Panc1 (cell line): ENCODE results near the gene VSX2. TPM values are rescaled to one million over a fixed set of nuclear protein-coding genes. Genes with fewer than 3 reads are reported as not detected.

Experiments
- ATAC-seq: fragments of 200-7000 bp; cut with Tn5 transposase; 2 replicates; pipeline ENCODE4 v1.9.1; 2020; ENCODE audit warnings: mild to moderate bottlenecking, moderate library complexity
- BruUV-seq: library from RNA; stranded (reverse); fragments of 400-500 nt; replicated peaks from 2 replicates; lab custom pipeline; 2021; lab: Mats Ljungman, UMichigan
- CTCF ChIA-PET: fragments of 300-600 bp; sonication (Branson Sonifier 250); formaldehyde crosslinking; loops from one replicate; lab custom pipeline; 2022; ENCODE audit warnings: antibody characterized with exemption; lab: Charles Lee
- POLR2A ChIA-PET: fragments of 300-600 bp; sonication (Branson Sonifier 250); formaldehyde crosslinking; loops from one replicate; lab custom pipeline; 2022; ENCODE audit warnings: antibody characterized with exemption; lab: Charles Lee
- DNase-seq: peaks from one replicate; pipeline ENCODE4 v3.0.0-alpha.2; 2010; ENCODE audit warnings: low read depth, low spot score
- H3K27ac ChIP-seq: 2 replicates; pipeline ENCODE4 v1.5.1; 2011; ENCODE audit warnings: mild to moderate bottlenecking, low read length, inconsistent platforms
- H3K27me3 ChIP-seq: fragments of 200-500 bp; sonication (Bioruptor generic); 2 replicates; pipeline ENCODE4 v1.6.0; 2014; ENCODE audit warnings: low read length, inconsistent platforms; ENCODE audit not compliant: control insufficient read depth, insufficient read depth
- H3K36me3 ChIP-seq: fragments of 200-500 bp; sonication (Bioruptor generic); 2 replicates; pipeline ENCODE4 v1.5.1; 2014; ENCODE audit warnings: inconsistent platforms, mild to moderate bottlenecking, low read length, moderate library complexity; ENCODE audit not compliant: control insufficient read depth, insufficient read depth
- H3K4me1 ChIP-seq: 2 replicates; pipeline ENCODE4 v1.5.1; 2011; ENCODE audit warnings: inconsistent platforms, mild to moderate bottlenecking, low read length, moderate library complexity; ENCODE audit not compliant: control insufficient read depth, insufficient read depth
- H3K4me3 ChIP-seq, 2 experiments: 2 replicates each; pipeline ENCODE4 v1.5.1; 2011 to 2012; ENCODE audit warnings: low read depth in 2 of 2, low read length in 2 of 2, mild to moderate bottlenecking in 2 of 2, inconsistent platforms in 1 of 2, moderate library complexity in 1 of 2
- H3K9me3 ChIP-seq: fragments of 200-500 bp; sonication (Bioruptor generic); 2 replicates; pipeline ENCODE4 v1.5.1; 2014; ENCODE audit warnings: low read depth, mild to moderate bottlenecking, inconsistent platforms, low read length, moderate library complexity; ENCODE audit not compliant: control insufficient read depth, insufficient read depth
- CTCF ChIP-seq: fragments of 450-650 bp; IDR thresholded peaks from 2 replicates; pipeline ENCODE4 v1.5.1; 2017; ENCODE audit warnings: mild to moderate bottlenecking
- POLR2AphosphoS5 ChIP-seq: IDR thresholded peaks from 2 replicates; pipeline ENCODE4 v1.6.1; 2012; ENCODE audit warnings: mild to moderate bottlenecking, low read depth, low read length, moderate library complexity
- REST ChIP-seq, 2 experiments: IDR thresholded peaks; 2 replicates each; pipeline ENCODE4 v1.6.1; 2011 to 2012; ENCODE audit warnings: low read depth in 2 of 2, control low read depth in 1 of 2, low read length in 1 of 2, mild to moderate bottlenecking in 1 of 2, moderate library complexity in 1 of 2; ENCODE audit not compliant: insufficient read depth in 1 of 2
- SIN3A ChIP-seq: IDR thresholded peaks from 2 replicates; pipeline ENCODE4 v1.6.1; 2012; ENCODE audit warnings: low read depth, mild to moderate bottlenecking, low read length, moderate library complexity, borderline replicate concordance; ENCODE audit not compliant: insufficient read depth
- TCF7L2 ChIP-seq: IDR thresholded peaks from 2 replicates; pipeline ENCODE4 v1.6.1; 2011; ENCODE audit warnings: mild to moderate bottlenecking, low read depth, low read length, inconsistent platforms
- in situ Hi-C: cut with HindIII; loops from 2 replicates; pipeline ENCODE4 v1.10.0; 2016; ENCODE audit warnings: low sequenced_read_pairs, low pct_unique_long_range_greater_than_20kb
- intact Hi-C: fragments of 100-400 bp; cut with micrococcal nuclease; formaldehyde crosslinking; loops from one replicate; pipeline ENCODE4 v1.10.0; 2022; ENCODE audit not compliant: unreplicated experiment
- total RNA-seq: library from RNA; stranded (reverse); gene quantifications from one replicate; pipeline ENCODE4 v1.2.1, GENCODE V29; 2021; ENCODE audit not compliant: unreplicated experiment

The VSX2 gene
- total RNA-seq, 1 experiment from 2014 or later: not detected

GRCh38 chr14:74278080-74278479 is 38.8 kb downstream of the VSX2 start:
- in situ Hi-C loops (no loop called here), intact Hi-C loops (no loop called here)
- no peaks in the 10 kb centered on the region for H3K27me3 ChIP-seq
- ATAC-seq (no peak), DNase-seq (no peak)
- ChIA-PET POLR2A (interaction anchor here (0.5 kb wide), 1 partner anchor 182 kb away, joined by 3 read pairs; no protein-coding TSS in a partner anchor), CTCF (interaction anchor here (0.6 to 0.7 kb wide), 2 partner anchors 10 to 27 kb away, joined by 3 to 5 read pairs; no protein-coding TSS in a partner anchor)
- no peak overlapping the region for H3K27ac ChIP-seq
- H3K9me3 ChIP-seq: no peaks in the 10 kb centered on the region
- no peak overlapping the region for H3K4me3 ChIP-seq
- H3K4me1 ChIP-seq: no peaks in the 10 kb centered on the region
- no peaks in the 10 kb centered on the region for H3K36me3 ChIP-seq
- no TSS peak for BruUV-seq
- no peak for TF ChIP-seq CTCF
- no peak for TF ChIP-seq TCF7L2
- TF ChIP-seq REST (IDR thresholded peaks at IDR 0.05; ENCODE audit: insufficient read depth in 1 of 2, low read depth in 2 of 2, low read length in 1 of 2): no peak
- no peak for TF ChIP-seq POLR2AphosphoS5
- TF ChIP-seq SIN3A: no peak

GRCh38 chr14:74281069-74281468 is 41.8 kb downstream of the VSX2 start:
- ATAC-seq (no peak), DNase-seq (no peak)
- Histone ChIP-seq H3K27ac (no peak overlapping the region), H3K4me3 (no peak overlapping the region), H3K27me3 (no peaks in the 10 kb centered on the region), H3K9me3 (no peaks in the 10 kb centered on the region), H3K36me3 (no peaks in the 10 kb centered on the region; the same call in 1 of the 2 replicates), H3K4me1 (no peaks in the 10 kb centered on the region)
- intact Hi-C loops (no loop called here), in situ Hi-C loops (no loop called here)
- ChIA-PET POLR2A (no interaction called here), CTCF (no interaction called here)
- BruUV-seq: no TSS peak
- TF ChIP-seq CTCF (no peak), TCF7L2 (no peak), REST (IDR thresholded peaks at IDR 0.05; ENCODE audit: insufficient read depth in 1 of 2, low read depth in 2 of 2, low read length in 1 of 2) (no peak), POLR2AphosphoS5 (no peak), SIN3A (no peak)
